Subcutaneous abdominal adipose tissue (tissue), 5 donors: ENCODE measurements around the gene CFAP97D2.

ENCODE experiments used
- H3K27ac ChIP-seq: one replicate; pipeline ENCODE4 v1.7.0; 2013; ENCODE audit warnings: low read depth, mild to moderate bottlenecking, inconsistent platforms, low read length, moderate library complexity
- H3K27me3 ChIP-seq, 5 donors: one replicate each; pipeline ENCODE4 v1.7.0; 2013; ENCODE audit warnings: low read length in 5 of 5, inconsistent platforms in 1 of 5; ENCODE audit not compliant: control insufficient read depth in 5 of 5, insufficient read depth in 4 of 5
- H3K36me3 ChIP-seq, 5 donors: one replicate each; pipeline ENCODE4 v1.7.0; 2013; ENCODE audit warnings: low read length in 5 of 5; ENCODE audit not compliant: control insufficient read depth in 5 of 5, insufficient read depth in 5 of 5
- H3K4me1 ChIP-seq, 5 donors: one replicate each; pipeline ENCODE4 v1.7.0; 2013; ENCODE audit warnings: low read length in 5 of 5, mild to moderate bottlenecking in 3 of 5, moderate library complexity in 1 of 5; ENCODE audit not compliant: control insufficient read depth in 5 of 5, insufficient read depth in 5 of 5
- H3K4me3 ChIP-seq, 5 donors: one replicate each; pipeline ENCODE4 v1.7.0; 2013; ENCODE audit warnings: low read length in 5 of 5, low read depth in 1 of 5
- H3K9ac ChIP-seq, 5 donors: one replicate each; pipeline ENCODE4 v1.7.0; 2013; ENCODE audit warnings: low read length in 5 of 5, mild to moderate bottlenecking in 4 of 5, moderate library complexity in 3 of 5
- H3K9me3 ChIP-seq, 5 donors: one replicate each; pipeline ENCODE4 v1.7.0; 2013; ENCODE audit warnings: low read length in 5 of 5; ENCODE audit not compliant: control insufficient read depth in 5 of 5
- donor health status: healthy.
- donor health status: healthy.
- donor health status: healthy.
- donor health status: healthy.
- donor health status: healthy.

The CFAP97D2 gene

DNA sequence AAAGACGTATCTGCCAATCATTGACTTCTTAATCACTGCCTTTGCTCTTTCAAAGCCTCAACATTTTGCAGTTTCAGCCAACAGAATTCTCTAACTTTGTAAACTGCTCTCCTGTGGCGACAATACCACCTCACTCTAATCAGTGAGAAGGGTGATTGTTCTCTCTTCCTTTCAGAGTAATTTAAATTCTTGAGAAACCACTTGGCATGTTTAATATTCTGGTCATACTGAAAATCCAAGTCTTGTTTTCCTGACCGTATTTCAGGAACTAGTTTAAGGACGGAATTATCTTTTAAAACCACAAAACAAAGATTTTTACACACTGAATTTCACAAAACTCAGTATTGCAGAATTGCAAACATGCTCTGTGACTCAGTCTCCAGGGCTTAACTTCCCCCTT lies 50.4 kb downstream of the CFAP97D2 start:
- Histone ChIP-seq H3K4me3 (no peak overlapping the region), H3K9me3 (no peaks in the 10 kb centered on the region), H3K4me1 (peaks cover 1 to 17% (median 10%) of the 10 kb centered on the region in 5 donors), H3K27ac (no peak overlapping the region), H3K36me3 (no peaks in the 10 kb centered on the region), H3K9ac (no peak overlapping the region), H3K27me3 (peaks cover 5 to 21% (median 12%) of the 10 kb centered on the region in 5 donors)

DNA sequence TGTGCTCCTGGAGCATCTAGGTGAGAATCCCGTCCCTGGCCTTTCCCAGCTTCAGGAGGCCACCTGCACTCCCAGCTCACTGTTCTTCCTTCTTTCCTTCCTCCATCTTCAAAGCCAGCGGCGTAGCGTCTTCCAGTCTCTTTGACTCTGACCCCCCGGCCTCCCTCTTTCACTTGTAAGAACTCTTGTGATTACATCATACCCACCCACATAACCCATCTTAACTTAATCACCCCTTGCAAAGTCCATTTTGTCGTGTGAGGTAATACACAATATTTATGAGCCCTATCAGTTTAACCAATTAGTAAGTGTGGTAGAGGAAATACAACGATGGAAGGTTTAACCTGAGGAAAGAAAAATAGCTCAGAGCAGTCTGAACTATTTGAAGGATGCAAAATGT lies 51.1 kb downstream of the CFAP97D2 start:
- Histone ChIP-seq H3K27ac (no peak overlapping the region), H3K9ac (no peak overlapping the region), H3K27me3 (peaks cover 5 to 21% (median 12%) of the 10 kb centered on the region in 5 donors), H3K36me3 (no peaks in the 10 kb centered on the region), H3K4me1 (peaks cover 1 to 19% (median 13%) of the 10 kb centered on the region in 5 donors), H3K9me3 (no peaks in the 10 kb centered on the region), H3K4me3 (no peak overlapping the region)

DNA sequence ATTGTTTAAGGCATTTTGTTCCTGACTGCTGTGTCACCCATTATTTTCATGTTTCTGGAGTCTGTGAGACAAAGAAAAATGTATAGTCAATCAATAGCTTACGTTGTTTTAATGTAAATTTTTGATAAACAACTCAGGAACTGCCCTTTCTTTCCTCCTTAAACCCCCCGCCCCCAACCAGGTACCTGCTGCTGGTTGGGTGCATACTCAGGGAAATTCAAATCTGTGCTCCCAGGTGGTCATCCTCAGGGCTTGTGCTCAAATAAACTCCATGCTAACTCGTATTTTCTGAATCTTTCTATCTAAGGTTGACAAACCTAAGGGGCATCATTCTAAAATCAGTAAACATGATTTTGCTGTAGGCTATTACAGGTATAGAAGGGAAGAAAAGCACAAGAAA lies 51.5 kb downstream of the CFAP97D2 start:
- no peaks in the 10 kb centered on the region for H3K36me3 ChIP-seq
- H3K9ac ChIP-seq, result no peak overlapping the region

DNA sequence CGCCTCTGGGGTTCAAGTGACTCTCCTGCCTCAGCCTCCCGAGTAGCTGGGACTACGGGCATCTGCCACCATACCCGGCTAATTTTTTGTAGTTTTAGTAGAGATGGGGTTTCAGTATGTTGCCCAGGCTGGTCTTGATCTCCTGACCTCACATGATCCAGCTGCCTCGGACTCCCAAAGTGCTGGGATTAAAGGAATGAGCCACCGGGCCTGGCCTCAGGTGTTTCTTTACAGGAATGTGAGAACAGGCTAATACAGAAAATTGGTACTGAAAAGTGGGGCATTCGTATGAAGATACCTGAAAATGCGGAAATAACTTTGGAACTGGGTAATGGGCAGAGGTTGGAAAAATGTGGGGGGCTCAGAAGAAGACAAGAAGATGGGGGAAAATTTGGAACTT lies 52.8 kb downstream of the CFAP97D2 start:
- H3K36me3 ChIP-seq, result no peaks in the 10 kb centered on the region
- H3K9me3 ChIP-seq, result no peaks in the 10 kb centered on the region
- peaks cover 5 to 21% (median 12%) of the 10 kb centered on the region in 5 donors for H3K27me3 ChIP-seq
- H3K27ac ChIP-seq, result no peak overlapping the region
- H3K9ac ChIP-seq, result no peak overlapping the region
- H3K4me3 ChIP-seq, result no peak overlapping the region
- H3K4me1 ChIP-seq, result peaks cover 0 to 20% (median 16%) of the 10 kb centered on the region in 5 donors

More for the DNA sequence above, 51.5 kb downstream of the CFAP97D2 start:
- Histone ChIP-seq H3K4me3 (no peak overlapping the region), H3K27ac (no peak overlapping the region), H3K4me1 (peaks cover 1 to 22% (median 17%) of the 10 kb centered on the region in 5 donors), H3K27me3 (peaks cover 5 to 21% (median 12%) of the 10 kb centered on the region in 5 donors), H3K9me3 (no peaks in the 10 kb centered on the region)

DNA sequence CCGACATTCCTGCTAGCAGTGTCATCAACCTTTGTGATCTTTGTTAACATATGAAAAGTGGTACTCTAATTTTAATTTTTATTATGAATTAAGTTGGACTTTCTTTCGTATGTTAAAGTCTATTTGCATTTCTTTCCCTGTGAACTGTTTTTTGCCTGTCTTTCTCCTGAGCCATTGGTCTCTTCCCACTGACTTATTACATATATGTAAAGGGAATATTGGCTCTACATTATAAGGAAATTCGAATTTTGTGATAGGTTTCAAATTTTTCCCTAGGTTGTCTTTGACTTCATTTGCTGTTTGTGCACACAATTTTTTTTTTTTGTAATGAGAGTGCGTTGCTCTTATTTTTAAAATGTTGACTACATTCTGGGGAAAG lies 55.2 kb downstream of the CFAP97D2 start:
- Histone ChIP-seq H3K4me3 (peak overlapping the region in 3 of 5 donors; percentile 83 to 85 (median 84)), H3K9ac (peak overlapping the region in 1 of 5 donors; percentile 35), H3K27ac (peak overlapping the region; percentile 76), H3K36me3 (peaks cover 8 to 23% (median 22%) of the 10 kb centered on the region in 5 donors), H3K9me3 (no peaks in the 10 kb centered on the region), H3K27me3 (peaks cover under 1 to 14% (median 7%) of the 10 kb centered on the region in 5 donors), H3K4me1 (peaks cover 0 to 20% (median 16%) of the 10 kb centered on the region in 5 donors)

DNA sequence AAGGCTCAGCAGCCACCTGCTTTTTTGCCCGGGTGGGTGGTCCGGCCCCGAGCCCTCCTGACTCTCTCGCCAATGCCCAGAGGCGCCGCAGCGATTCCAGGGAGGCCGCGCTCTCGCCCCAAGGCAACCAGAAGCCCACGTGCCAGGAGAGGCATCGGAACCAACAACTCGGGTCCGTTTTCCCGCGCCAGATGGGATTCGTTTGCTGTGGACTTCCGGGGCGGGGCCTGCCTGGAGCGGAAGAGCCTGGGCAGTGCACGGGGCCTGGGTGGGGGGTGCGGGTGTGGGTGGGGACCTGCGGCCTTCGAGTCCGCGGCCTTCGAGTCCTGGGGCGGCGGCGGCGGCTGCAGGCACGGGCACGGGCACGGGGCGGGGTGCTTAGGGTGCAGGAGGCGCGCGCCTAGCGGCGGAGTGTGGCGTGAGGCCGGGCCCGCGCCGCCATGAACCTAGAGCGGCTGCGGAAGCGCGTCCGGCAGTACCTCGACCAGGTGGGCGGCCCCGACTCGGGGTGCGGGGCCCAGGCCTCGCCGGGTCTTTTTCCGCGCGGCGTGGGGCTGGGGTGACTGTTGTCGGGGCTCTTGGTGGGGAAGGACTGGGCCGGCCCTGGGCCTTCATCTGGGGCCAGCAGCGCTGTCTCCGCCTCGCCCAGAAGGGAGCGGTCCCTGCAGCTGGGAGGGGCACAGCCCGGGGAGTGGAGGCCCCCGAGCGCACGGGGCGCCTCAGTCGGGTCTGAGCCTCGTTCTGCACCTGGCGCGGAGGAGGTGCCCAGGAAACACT lies 55.8 kb downstream of the CFAP97D2 start, which contains the start of gene CDC16:
TSS of gene CDC16 (plus strand) at position 253 of the 777 bp plus-strand sequence. CDS start at position 441, 188 bp downstream.
- H3K9ac ChIP-seq, result peak within 1 kb of the TSS; percentile 60 to 92 (median 88)
- H3K27ac ChIP-seq, result peak within 1 kb of the TSS; percentile 76
- H3K4me3 ChIP-seq, result peak within 1 kb of the TSS; percentile 70 to 86 (median 84)
- H3K36me3 ChIP-seq, result peaks cover 13 to 29% (median 28%) of the 10 kb centered on the region in 5 donors
- peaks cover 0 to 20% (median 16%) of the 10 kb centered on the region in 5 donors for H3K4me1 ChIP-seq
- H3K9me3 ChIP-seq, result no peaks in the 10 kb centered on the region
- H3K27me3 ChIP-seq, result peaks cover 0 to 10% (median 7%) of the 10 kb centered on the region in 5 donors

DNA sequence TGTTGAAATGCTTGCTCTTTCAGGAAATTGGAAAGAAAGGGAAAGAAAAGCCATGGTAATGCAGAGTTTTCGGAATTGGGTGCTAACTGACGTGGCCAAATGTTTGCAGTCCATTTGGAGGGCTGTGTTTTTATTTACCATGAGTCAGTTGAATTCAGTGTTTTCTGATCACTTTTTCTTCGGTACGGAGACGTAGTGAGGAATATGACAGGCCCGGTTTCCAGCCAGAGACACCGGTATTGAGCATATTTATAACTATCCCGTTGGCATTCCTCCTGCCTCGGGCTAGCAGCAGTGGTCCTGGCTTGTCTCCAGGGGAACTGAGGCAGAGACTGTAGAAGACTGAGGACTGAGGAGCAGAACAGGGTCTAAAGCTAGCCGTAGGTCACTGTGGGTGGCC lies 56.6 kb downstream of the CFAP97D2 start:
- peak overlapping the region; percentile 70 to 86 (median 84) for H3K4me3 ChIP-seq
- H3K27me3 ChIP-seq, result peaks cover 0 to 3% (median 1%) of the 10 kb centered on the region in 5 donors
- H3K4me1 ChIP-seq, result peaks cover 0 to 20% (median 16%) of the 10 kb centered on the region in 5 donors
- H3K9me3 ChIP-seq, result no peaks in the 10 kb centered on the region
- peak overlapping the region; percentile 76 for H3K27ac ChIP-seq
- peaks cover 15 to 37% (median 34%) of the 10 kb centered on the region in 5 donors for H3K36me3 ChIP-seq
- H3K9ac ChIP-seq, result peak overlapping the region; percentile 60 to 92 (median 88)

DNA sequence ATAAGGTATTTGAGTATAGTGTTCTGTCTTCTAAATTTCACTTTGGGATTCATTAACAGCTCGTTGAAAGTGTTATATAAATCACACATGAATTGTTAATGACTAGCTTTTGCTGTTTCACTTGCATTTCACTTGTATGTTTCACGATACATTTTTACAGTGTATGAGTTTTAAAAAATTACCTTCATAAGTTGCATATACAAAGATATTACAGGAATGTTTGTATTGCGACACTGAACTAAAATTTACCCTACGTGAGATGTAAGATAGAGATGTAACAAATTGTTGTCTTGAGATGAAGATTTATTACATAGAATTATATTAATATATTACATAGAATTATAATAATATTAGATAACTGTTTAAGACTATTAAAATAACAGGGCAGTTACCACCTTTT lies 57.2 kb downstream of the CFAP97D2 start:
- H3K4me3 ChIP-seq, result peak overlapping the region in 4 of 5 donors; percentile 70 to 86 (median 84)
- peak overlapping the region in 4 of 5 donors; percentile 80 to 92 (median 90) for H3K9ac ChIP-seq
- H3K36me3 ChIP-seq, result peaks cover 18 to 42% (median 39%) of the 10 kb centered on the region in 5 donors
- peak overlapping the region; percentile 76 for H3K27ac ChIP-seq
- peaks cover 0 to 20% (median 16%) of the 10 kb centered on the region in 5 donors for H3K4me1 ChIP-seq
- no peaks in the 10 kb centered on the region for H3K9me3 ChIP-seq
- H3K27me3 ChIP-seq, result no peaks in the 10 kb centered on the region

DNA sequence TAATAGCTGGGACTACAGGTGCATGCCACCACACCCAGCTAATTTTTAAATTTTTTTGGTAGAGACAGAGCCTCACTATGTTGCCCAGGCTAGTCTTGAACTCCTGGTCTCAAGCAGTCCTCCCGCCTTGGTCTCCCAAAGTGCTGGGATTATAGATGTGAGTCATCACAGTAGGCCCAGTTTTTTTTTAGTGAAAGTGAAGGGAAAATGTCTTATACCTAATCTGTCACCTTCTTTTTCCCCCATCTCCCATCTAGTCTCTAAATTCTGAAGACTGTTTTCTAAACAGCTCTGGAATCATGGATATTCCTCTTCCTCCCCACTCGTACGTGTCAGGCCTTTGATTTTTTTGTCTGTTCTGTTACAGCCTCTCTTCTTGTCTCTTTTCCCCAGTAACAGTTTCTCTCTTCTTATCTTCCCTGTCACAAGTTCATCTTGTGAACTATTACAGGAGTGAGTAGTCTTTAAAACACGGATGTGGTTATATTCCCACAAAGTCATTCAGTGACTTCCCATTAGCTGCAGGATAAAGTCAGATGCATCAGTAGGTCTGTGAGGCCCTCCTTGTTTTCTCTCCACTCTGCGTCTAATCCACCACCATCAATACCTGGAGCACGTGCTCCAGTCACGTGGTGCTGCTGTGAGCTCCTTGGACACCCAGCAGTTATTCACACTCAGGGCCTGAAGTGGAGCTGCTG lies 58.5 kb downstream of the CFAP97D2 start:
- Histone ChIP-seq H3K9me3 (no peaks in the 10 kb centered on the region), H3K36me3 (peaks cover 29 to 56% (median 52%) of the 10 kb centered on the region in 5 donors), H3K9ac (no peak overlapping the region), H3K27me3 (no peaks in the 10 kb centered on the region), H3K4me1 (peaks cover 0 to 20% (median 16%) of the 10 kb centered on the region in 5 donors), H3K4me3 (no peak overlapping the region), H3K27ac (no peak overlapping the region)
